A673 (cell line): ENCODE results near the gene AHCY.
"Not testable (repeated sequence)": the region's sequence is repeated elsewhere in the genome, so short reads cannot be mapped to it uniquely, and the experiment has no call there.

Experiments
- CTCF ChIP-seq: fragments of 300-800, 200-600 bp; sonication (generic); conservative IDR thresholded peaks from 2 replicates; pipeline ENCODE4 v1.5.1; 2017; ENCODE audit warnings: low read depth, mild to moderate bottlenecking, antibody characterized with exemption, low read length, moderate library complexity, mixed read lengths
- EZH2 ChIP-seq: fragments of 200-600 bp; sonication (generic); IDR thresholded peaks from 2 replicates; pipeline ENCODE4 v1.6.1; 2017; ENCODE audit warnings: borderline replicate concordance, low read depth, mild to moderate bottlenecking, mixed read lengths, antibody characterized with exemption, low read length; ENCODE audit not compliant: poor library complexity, severe bottlenecking

- not testable (repeated sequence) for TF ChIP-seq CTCF, EZH2
Observed at GRCh38 chr20:34252431-34253086, 50.6 kb downstream of the AHCY start.
